ENCODE results near the gene STAT3. TPM values are rescaled to one million over a fixed set of nuclear protein-coding genes. Genes with fewer than 3 reads are reported as not detected.

STAT3 gene
- total RNA-seq, 1 donor from 2014 or later, result 181 TPM

- no peaks in the 10 kb centered on the region for H3K9me3 ChIP-seq
- no peak overlapping the region for H3K4me3 ChIP-seq
- H3K27ac ChIP-seq, result peak overlapping the region; percentile 32 to 58
- peaks cover 7 to 23% of the 10 kb centered on the region in 2 donors for H3K4me1 ChIP-seq
- intact Hi-C loops (cut with DNase I), result loop anchor here (5.0 kb wide), 2 partner anchors 103 to 112 kb away; partner anchors contain the start of gene NAGLU
- no peaks in the 10 kb centered on the region for H3K27me3 ChIP-seq
- DNase-seq (ENCODE audit: low spot score in 2 of 2), result no peak
- no peak for TF ChIP-seq CTCF (IDR thresholded peaks at IDR 0.05)
- H3K36me3 ChIP-seq, result no peaks in the 10 kb centered on the region
Observed at GRCh38 chr17:42424991-42425610, 36.9 kb upstream of the STAT3 start.

GRCh38 chr17:42423766-42424165, 35.5 kb upstream of the STAT3 start:
- H3K27me3 ChIP-seq, result no peaks in the 10 kb centered on the region
- no peaks in the 10 kb centered on the region for H3K9me3 ChIP-seq
- no peak for DNase-seq (ENCODE audit: low spot score in 2 of 2)
- H3K36me3 ChIP-seq, result no peaks in the 10 kb centered on the region
- H3K27ac ChIP-seq, result peak overlapping the region; percentile 99 to 100
- TF ChIP-seq CTCF (IDR thresholded peaks at IDR 0.05), result no peak
- intact Hi-C loops (cut with DNase I), result loop anchor here (1.0 to 5.0 kb wide), 5 partner anchors 35 to 253 kb away; partner anchors contain the start of genes ATP6V0A1, NAGLU, PLEKHH3 and STAT3
- peaks cover 10 to 32% of the 10 kb centered on the region in 2 donors for H3K4me1 ChIP-seq
- peak overlapping the region; percentile 92 to 100 for H3K4me3 ChIP-seq

GRCh38 chr17:42422958-42423712, 34.9 kb upstream of the STAT3 start, which contains the start of gene CAVIN1:
TSS of gene CAVIN1 (minus strand) at chr17:42423256. CDS start at chr17:42423097, 159 bp downstream.
- Histone ChIP-seq H3K27me3 (no peaks in the 10 kb centered on the region), H3K4me1 (peaks cover 10 to 32% of the 10 kb centered on the region in 2 donors), H3K9me3 (no peaks in the 10 kb centered on the region), H3K36me3 (no peaks in the 10 kb centered on the region), H3K4me3 (peak within 1 kb of the TSS; percentile 92 to 100), H3K27ac (peak within 1 kb of the TSS; percentile 99 to 100)
- intact Hi-C loops (cut with DNase I), result loop anchor here (1.0 to 5.0 kb wide), 5 partner anchors 35 to 254 kb away; partner anchors contain the start of genes ATP6V0A1, NAGLU, PLEKHH3 and STAT3
- peak; percentile 85 to 99 for DNase-seq (ENCODE audit: low spot score in 2 of 2)
- TF ChIP-seq CTCF (IDR thresholded peaks at IDR 0.05), result no peak

- no peak for TF ChIP-seq CTCF (IDR thresholded peaks at IDR 0.05)
- H3K4me3 ChIP-seq, result peak overlapping the region; percentile 92 to 100
- peak overlapping the region; percentile 99 to 100 for H3K27ac ChIP-seq
- no peak for DNase-seq (ENCODE audit: low spot score in 2 of 2)
- H3K36me3 ChIP-seq, result peaks cover 0 to 4% of the 10 kb centered on the region in 2 donors
- peaks cover 10 to 34% of the 10 kb centered on the region in 2 donors for H3K4me1 ChIP-seq
- no peaks in the 10 kb centered on the region for H3K9me3 ChIP-seq
- intact Hi-C loops (cut with DNase I), result loop anchor here (2.0 to 5.0 kb wide), 4 partner anchors 36 to 254 kb away; partner anchors contain the start of genes ATP6V0A1, NAGLU and PLEKHH3
- H3K27me3 ChIP-seq, result no peaks in the 10 kb centered on the region
Observed at GRCh38 chr17:42422412-42422957, 34.2 kb upstream of the STAT3 start.

- peak in 1 of 2 donors; percentile 81 for DNase-seq (ENCODE audit: low spot score in 2 of 2)
- peak overlapping the region; percentile 99 to 100 for H3K27ac ChIP-seq
- H3K9me3 ChIP-seq, result no peaks in the 10 kb centered on the region
- H3K4me3 ChIP-seq, result peak overlapping the region; percentile 92 to 100
- peaks cover 0 to 4% of the 10 kb centered on the region in 2 donors for H3K36me3 ChIP-seq
- intact Hi-C loops (cut with DNase I), result loop anchor here (1.0 to 5.0 kb wide), 6 partner anchors 12 to 255 kb away; partner anchors contain the start of genes ATP6V0A1, NAGLU and PLEKHH3
- H3K27me3 ChIP-seq, result no peaks in the 10 kb centered on the region
- peaks cover 13 to 39% of the 10 kb centered on the region in 2 donors for H3K4me1 ChIP-seq
- TF ChIP-seq CTCF (IDR thresholded peaks at IDR 0.05), result no peak
Observed at GRCh38 chr17:42421507-42422338, 33.5 kb upstream of the STAT3 start.
